ENCODE results near the gene EMILIN1. TPM values are rescaled to one million over a fixed set of nuclear protein-coding genes. Genes with fewer than 3 reads are reported as not detected.

EMILIN1 gene
- total and polyA plus RNA-seq, 3 donors from 2014 or later = 29.2 to 50.7 (median 35.9) TPM

DNA sequence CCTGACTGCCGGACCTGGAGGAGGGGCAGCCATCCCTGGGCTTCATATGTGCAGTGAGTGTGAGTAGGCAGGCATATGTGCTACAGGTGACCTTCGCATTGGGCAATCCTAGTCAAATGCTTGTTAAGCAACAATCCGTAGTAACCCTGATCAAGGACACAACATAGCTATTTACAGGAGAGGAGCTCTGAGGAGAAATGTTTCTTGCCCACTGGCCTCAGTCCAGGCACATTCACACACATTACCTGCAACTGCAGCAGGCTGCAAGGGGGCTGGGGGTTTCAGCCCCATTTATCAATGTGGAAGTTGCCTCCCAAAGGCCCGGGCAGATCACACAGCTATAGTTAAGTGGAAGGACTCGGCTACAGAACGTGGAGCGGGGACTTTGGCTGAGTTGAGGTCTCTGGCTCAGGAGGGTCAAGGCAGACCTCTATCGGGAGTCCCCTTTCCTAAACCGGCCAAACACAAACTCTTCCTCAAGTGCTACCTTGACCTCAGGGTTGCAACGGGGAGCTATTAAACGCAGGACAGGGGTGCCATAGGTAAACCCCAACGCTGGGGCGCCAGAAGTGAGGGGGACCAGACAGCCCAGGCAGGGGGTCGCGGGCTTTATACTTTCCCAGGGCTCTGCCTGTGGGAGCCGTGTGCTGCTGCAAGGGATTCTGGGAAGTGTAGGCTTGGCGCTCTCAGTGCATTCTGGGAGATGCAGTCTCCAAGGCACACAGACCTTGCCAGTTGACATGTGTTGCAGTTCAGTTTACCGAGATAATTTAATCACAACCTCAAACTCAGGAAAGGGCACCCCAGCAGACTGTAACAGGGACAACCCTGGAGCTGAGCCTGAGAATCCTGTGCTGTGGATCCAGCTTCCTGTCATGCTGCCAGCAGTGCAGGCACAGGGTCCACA lies 17.6 kb downstream of the EMILIN1 start:
- DNase-seq = peak; percentile 86
- Histone ChIP-seq H3K4me1 (peaks cover 29% of the 10 kb centered on the region), H3K27me3 (no peaks in the 10 kb centered on the region), H3K4me3 (peak overlapping the region in 1 of 2 donors; percentile 43), H3K36me3 (ENCODE audit: low read depth, missing control alignments) (no peaks in the 10 kb centered on the region), H3K27ac (no peak overlapping the region), H3K9me3 (no peaks in the 10 kb centered on the region)
- TF ChIP-seq CTCF (IDR thresholded peaks at IDR 0.05) = no peak
- TF ChIP-seq POLR2A (IDR thresholded peaks at IDR 0.05) = no peak
- intact Hi-C loops (cut with DNase I; ENCODE audit: low total_unique reads) = loop anchor here (10.0 kb wide), 1 partner anchor 209 kb away; the partner anchor contains the start of gene UCN
- 12% methylated on average over 14 to 18 of the region's 18 CpGs for WGBS, 2 donors

DNA sequence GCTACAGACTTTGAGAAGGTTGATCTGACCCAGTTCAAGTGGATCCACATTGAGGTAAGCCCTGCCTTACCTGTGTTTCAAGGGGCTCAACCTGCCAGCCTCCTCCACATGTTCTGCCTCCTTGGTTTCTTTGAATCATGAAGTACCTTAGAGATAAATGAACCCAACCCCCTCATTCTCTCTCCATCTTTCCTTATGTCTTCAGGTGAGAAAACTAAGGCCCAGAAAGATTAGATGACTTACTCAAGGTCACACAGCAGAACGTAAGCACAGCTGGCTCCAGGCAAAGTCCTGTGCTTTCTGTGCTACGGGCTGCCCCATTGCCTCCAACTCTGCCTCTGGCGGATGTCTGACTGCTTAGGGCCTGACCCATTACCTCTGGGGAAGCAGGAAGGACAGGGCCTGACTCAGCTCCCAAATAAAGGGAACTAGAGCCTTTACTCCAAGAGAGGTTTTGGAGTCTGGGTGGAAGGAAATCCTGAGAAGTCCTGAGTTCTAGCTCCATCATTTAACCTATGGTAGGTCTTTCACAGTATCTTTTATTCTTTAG lies 18.4 kb downstream of the EMILIN1 start:
- no peak overlapping the region for H3K4me3 ChIP-seq
- H3K4me1 ChIP-seq = peaks cover 29% of the 10 kb centered on the region
- no peaks in the 10 kb centered on the region for H3K27me3 ChIP-seq
- TF ChIP-seq CTCF (IDR thresholded peaks at IDR 0.05) (no peak), POLR2A (IDR thresholded peaks at IDR 0.05) (no peak)
- H3K36me3 ChIP-seq (ENCODE audit: low read depth, missing control alignments) = no peaks in the 10 kb centered on the region
- H3K9me3 ChIP-seq = no peaks in the 10 kb centered on the region
- WGBS, 2 donors = 42 to 65% methylated on average over 3 of the region's 3 CpGs
- intact Hi-C loops (cut with DNase I; ENCODE audit: low total_unique reads) = loop anchor here (10.0 kb wide), 1 partner anchor 208 kb away; the partner anchor contains the start of gene UCN
- no peak overlapping the region for H3K27ac ChIP-seq
- DNase-seq = no peak

DNA sequence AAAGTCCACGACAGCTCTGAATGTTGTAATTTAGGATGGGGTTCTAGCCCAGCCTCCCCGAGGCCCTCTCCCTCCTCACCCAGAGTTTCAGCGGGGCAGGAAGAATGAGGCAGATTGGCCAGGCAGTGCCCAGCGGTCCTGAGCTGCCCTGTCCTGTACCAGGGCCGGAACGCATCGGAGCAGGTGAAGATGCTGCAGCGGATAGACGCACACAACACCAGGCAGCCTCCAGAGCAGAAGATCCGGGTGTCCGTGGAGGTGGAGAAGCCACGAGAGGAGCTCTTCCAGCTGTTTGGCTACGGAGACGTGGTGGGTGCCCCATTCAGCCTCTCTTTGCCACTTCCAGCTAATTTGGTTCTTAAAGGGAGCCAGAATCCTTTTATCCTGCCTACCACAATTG lies 18.9 kb downstream of the EMILIN1 start:
- Histone ChIP-seq H3K36me3 (ENCODE audit: low read depth, missing control alignments) (no peaks in the 10 kb centered on the region), H3K4me3 (no peak overlapping the region), H3K9me3 (no peaks in the 10 kb centered on the region), H3K27me3 (no peaks in the 10 kb centered on the region), H3K27ac (no peak overlapping the region), H3K4me1 (peaks cover 24% of the 10 kb centered on the region)
- DNase-seq = no peak
- intact Hi-C loops (cut with DNase I; ENCODE audit: low total_unique reads) = loop anchor here (10.0 kb wide), 1 partner anchor 207 kb away; the partner anchor contains the start of gene UCN
- TF ChIP-seq CTCF (IDR thresholded peaks at IDR 0.05) (no peak), POLR2A (IDR thresholded peaks at IDR 0.05) (no peak)
- WGBS, 2 donors = 89 to 90% methylated on average over 14 of the region's 14 CpGs

- Histone ChIP-seq H3K27me3 (no peaks in the 10 kb centered on the region), H3K27ac (no peak overlapping the region), H3K36me3 (ENCODE audit: low read depth, missing control alignments) (no peaks in the 10 kb centered on the region), H3K4me1 (peaks cover 15% of the 10 kb centered on the region), H3K9me3 (no peaks in the 10 kb centered on the region), H3K4me3 (no peak overlapping the region)
- no peak for DNase-seq
- WGBS, 2 donors = 92 to 98% methylated on average over 8 to 19 of the region's 19 CpGs
- TF ChIP-seq POLR2A (IDR thresholded peaks at IDR 0.05) (no peak), CTCF (IDR thresholded peaks at IDR 0.05) (no peak)
- intact Hi-C loops (cut with DNase I; ENCODE audit: low total_unique reads) = loop anchor here (10.0 kb wide), 1 partner anchor 205 kb away; the partner anchor contains the start of gene UCN
These were observed 21.0 kb downstream of the EMILIN1 start for GRCh38 chr2:27099334-27099955.
